IMR-90 (cell line): ENCODE results near the gene UBR4. TPM values are rescaled to one million over a fixed set of nuclear protein-coding genes. Genes with fewer than 3 reads are reported as not detected.
A peak's percentile ranks its signal among the peaks of the same experiment; 100 is the strongest.

Experiments
- ATAC-seq: fragments of 200-7000 bp; cut with Tn5 transposase; 2 replicates; pipeline ENCODE4 v1.9.1; 2020; ENCODE audit warnings: low read depth, mild to moderate bottlenecking, moderate library complexity
- BruUV-seq: library from RNA; stranded (reverse); fragments of 400-500 nt; replicated peaks from 2 replicates; lab custom pipeline; 2021; lab: Mats Ljungman, UMichigan
- CTCF ChIA-PET: fragments of 300-600 bp; formaldehyde crosslinking; extraction: SDS; loops from one replicate; lab custom pipeline; 2021; ENCODE audit warnings: antibody characterized with exemption; lab: Yijun Ruan, JAX
- POLR2A ChIA-PET: fragments of 300-600 bp; sonication (Branson Sonifier 250); formaldehyde crosslinking; loops from one replicate; lab custom pipeline; 2022; ENCODE audit warnings: antibody characterized with exemption; ENCODE audit not compliant: unreplicated experiment; lab: Charles Lee
- DNase-seq: peaks from one replicate; pipeline ENCODE4 v3.0.0; 2013
- H2AFZ ChIP-seq: replicated peaks from 2 replicates; pipeline ENCODE3; 2013; ENCODE audit warnings: low read length, mild to moderate bottlenecking; ENCODE audit not compliant: poor library complexity
- H2AK5ac ChIP-seq: 2 replicates; pipeline ENCODE4 v1.6.1; 2013; ENCODE audit warnings: low read depth, low read length, inconsistent platforms
- H2AK9ac ChIP-seq: replicated peaks from 2 replicates; pipeline ENCODE3; 2013; ENCODE audit warnings: mild to moderate bottlenecking, low read depth, low read length, moderate library complexity; ENCODE audit not compliant: poor library complexity
- H2BK120ac ChIP-seq: 2 replicates; pipeline ENCODE4 v1.6.1; 2013; ENCODE audit warnings: low read depth, low read length, inconsistent platforms
- H2BK15ac ChIP-seq: 3 replicates; pipeline ENCODE4 v1.6.1; 2013; ENCODE audit warnings: low read depth, low read length, inconsistent platforms
- H2BK20ac ChIP-seq: 2 replicates; pipeline ENCODE4 v1.6.1; 2013; ENCODE audit warnings: low read depth, mild to moderate bottlenecking, inconsistent platforms, low read length, moderate library complexity
- H2BK5ac ChIP-seq: 2 replicates; pipeline ENCODE4 v1.6.1; 2013; ENCODE audit warnings: mild to moderate bottlenecking, low read depth, low read length, inconsistent platforms; ENCODE audit not compliant: poor library complexity, severe bottlenecking
- H3K14ac ChIP-seq: replicated peaks from 2 replicates; pipeline ENCODE4 v1.6.1; 2013; ENCODE audit warnings: low read depth, low read length, inconsistent platforms
- H3K18ac ChIP-seq: 2 replicates; pipeline ENCODE4 v1.6.1; 2013; ENCODE audit warnings: low read depth, low read length, control low read depth
- H3K23ac ChIP-seq: 2 replicates; pipeline ENCODE4 v1.6.1; 2013; ENCODE audit warnings: low read depth, low read length, inconsistent platforms
- H3K27ac ChIP-seq: 2 replicates; pipeline ENCODE4 v1.5.1; 2013; ENCODE audit warnings: mild to moderate bottlenecking, control low read depth, low read length; ENCODE audit not compliant: insufficient read depth
- H3K27me3 ChIP-seq: 2 replicates; pipeline ENCODE4 v1.6.1; 2013; ENCODE audit warnings: low read length; ENCODE audit not compliant: control insufficient read depth, insufficient read depth
- H3K36me3 ChIP-seq: 2 replicates; pipeline ENCODE4 v1.6.1; 2013; ENCODE audit warnings: low read length, mixed read lengths; ENCODE audit not compliant: control insufficient read depth, insufficient read depth
- H3K4ac ChIP-seq: 2 replicates; pipeline ENCODE4 v1.6.1; 2013; ENCODE audit warnings: low read depth, low read length, inconsistent platforms
- H3K4me1 ChIP-seq: 2 replicates; pipeline ENCODE4 v1.6.1; 2013; ENCODE audit warnings: low read length, mixed read lengths; ENCODE audit not compliant: control insufficient read depth, insufficient read depth
- H3K4me2 ChIP-seq: 2 replicates; pipeline ENCODE4 v1.6.1; 2013; ENCODE audit warnings: low read depth, mild to moderate bottlenecking, control low read depth, low read length, moderate library complexity
- H3K4me3 ChIP-seq: 2 replicates; pipeline ENCODE4 v1.5.1; 2013; ENCODE audit warnings: low read depth, mild to moderate bottlenecking, control low read depth, low read length, moderate library complexity; ENCODE audit not compliant: insufficient read depth
- H3K56ac ChIP-seq: 2 replicates; pipeline ENCODE4 v1.6.1; 2013; ENCODE audit warnings: low read length, inconsistent platforms; ENCODE audit not compliant: insufficient read depth; ENCODE audit errors: extremely low read depth
- H3K79me1 ChIP-seq, 2 experiments: 2 replicates each; pipeline ENCODE4 v1.6.1; 2013; ENCODE audit warnings: low read length in 2 of 2, inconsistent platforms in 1 of 2, low read depth in 1 of 2
- H3K9ac ChIP-seq: 2 replicates; pipeline ENCODE4 v1.6.1; 2013; ENCODE audit warnings: low read depth, low read length, control low read depth
- H3K9me1 ChIP-seq: 2 replicates; pipeline ENCODE4 v1.6.1; 2013; ENCODE audit warnings: low read length, inconsistent platforms; ENCODE audit not compliant: insufficient read depth
- H3K9me3 ChIP-seq: 2 replicates; pipeline ENCODE4 v1.6.1; 2013; ENCODE audit warnings: low read length; ENCODE audit not compliant: control insufficient read depth, insufficient read depth
- H4K20me1 ChIP-seq: 2 replicates; pipeline ENCODE4 v1.6.1; 2013; ENCODE audit warnings: low read length, inconsistent platforms; ENCODE audit not compliant: insufficient read depth
- H4K5ac ChIP-seq: 2 replicates; pipeline ENCODE4 v1.6.1; 2013; ENCODE audit warnings: mild to moderate bottlenecking, low read depth, low read length, control low read depth
- H4K8ac ChIP-seq, 2 experiments: 2 replicates each; pipeline ENCODE4 v1.6.1; 2013; ENCODE audit warnings: low read depth in 2 of 2, low read length in 2 of 2, control low read depth in 1 of 2, inconsistent platforms in 1 of 2
- H4K91ac ChIP-seq: 2 replicates; pipeline ENCODE4 v1.6.1; 2013; ENCODE audit warnings: low read depth, low read length, inconsistent platforms; ENCODE audit not compliant: insufficient read depth
- NFE2L2 ChIP-seq: fragments of 150-350 bp; IDR thresholded peaks from 2 replicates; pipeline ENCODE4 v1.6.1; 2016; ENCODE audit warnings: low read depth, mild to moderate bottlenecking, low read length
- WGBS, 2 experiments: methylation state at CpG; one replicate each; pipeline versions ENCODE4 v1.1.5 to v1.1.7; 2013; ENCODE audit warnings: missing lambda C conversion rate in 2 of 2; ENCODE audit not compliant: insufficient read length in 1 of 2; ENCODE audit errors: extremely low coverage in 2 of 2; 5-methylcytosine and 5-hydroxymethylcytosine counted together
- dilution Hi-C: fragments of 300-500 bp; cut with HindIII; formaldehyde crosslinking; loops from one replicate; pipeline ENCODE4 v1.14.3; 2018; ENCODE audit warnings: low sequenced_read_pairs; ENCODE audit not compliant: unreplicated experiment
- in situ Hi-C: fragments of 300-500 bp; cut with MboI; formaldehyde crosslinking; loops from 3 replicates; pipeline ENCODE4 v1.14.3; 2019; ENCODE audit warnings: low sequenced_read_pairs, inconsistent platforms, mixed read lengths
- intact Hi-C: fragments of 100-400 bp; cut with micrococcal nuclease; formaldehyde crosslinking; loops from 2 replicates; pipeline ENCODE4 v1.10.0; 2022
- polyA plus RNA-seq, 3 experiments: library from polyadenylated mRNA; depleted of rRNA; stranded (reverse); fragments of >200 nt; gene quantifications; 2 replicates each; pipeline ENCODE4 v1.2.3, GENCODE V29; 2012; ENCODE audit warnings: low replicate concordance in 1 of 3
- total RNA-seq: library from RNA; depleted of rRNA; stranded (reverse); fragments of >200 nt; gene quantifications from 2 replicates; pipeline ENCODE4 v1.2.3, GENCODE V29; 2012
- TF ChIP-seq, protein P1 (sequence below): conservative IDR thresholded peaks from 2 replicates; pipeline ENCODE4 v1.5.1; 2012; ENCODE audit warnings: mild to moderate bottlenecking, low read depth, low read length, improper control_type of control experiment

UBR4 gene
- total and polyA plus RNA-seq, 2 of the 4 experiments (the other 2 are of a cell fraction) = 87.8 to 121 TPM

DNA sequence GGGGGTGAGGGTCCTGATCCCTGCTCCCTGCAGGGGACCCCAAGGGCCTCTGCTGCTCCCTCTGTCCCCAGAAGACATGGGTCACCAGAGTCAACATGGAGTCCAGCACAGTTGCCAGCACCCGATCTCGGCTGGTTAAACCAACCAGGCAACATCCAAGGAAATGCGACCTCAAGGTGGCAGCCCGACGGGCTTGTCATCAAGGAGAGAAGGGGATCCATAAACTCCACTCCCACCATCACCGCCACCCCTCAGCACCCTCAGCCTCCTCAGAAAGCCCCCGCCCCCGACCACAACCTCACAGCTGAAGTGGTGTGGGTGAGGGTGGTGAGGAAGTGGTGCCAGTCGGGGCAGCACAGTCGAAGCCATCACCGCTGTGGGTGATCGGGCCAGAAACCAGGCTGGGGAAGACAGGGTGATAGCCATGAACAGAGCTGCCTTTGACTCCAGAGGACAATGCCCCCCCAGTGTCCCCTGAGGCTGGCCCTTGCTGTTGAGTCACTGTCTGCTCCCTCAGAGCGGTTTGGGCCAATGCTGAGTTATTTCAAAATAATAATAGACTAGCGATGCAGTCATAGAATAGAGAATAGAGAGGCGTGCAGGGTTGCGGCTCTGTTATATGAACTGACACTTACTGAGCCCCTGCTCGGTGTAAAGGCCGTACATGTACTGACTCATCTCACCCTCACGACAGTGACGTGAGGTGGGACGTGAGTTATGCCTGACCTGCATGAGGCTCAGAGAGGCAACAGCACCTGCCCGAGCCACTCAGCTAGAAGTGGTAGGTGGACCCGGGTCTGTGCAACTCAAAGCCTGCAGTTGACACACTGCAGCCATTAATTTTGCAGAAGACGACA is 164.9 kb downstream of the UBR4 start:
- Histone ChIP-seq H4K5ac (no peak overlapping the region), H3K9ac (no peak overlapping the region), H2AK5ac (no peak overlapping the region), H4K91ac (no peak overlapping the region), H3K4me3 (no peak overlapping the region), H4K8ac (no peak overlapping the region), H3K36me3 (no peaks in the 10 kb centered on the region), H3K27ac (no peak overlapping the region), H3K27me3 (peaks cover 35% of the 10 kb centered on the region), H3K9me3 (no peaks in the 10 kb centered on the region), H3K79me1 (no peaks in the 10 kb centered on the region), H2BK20ac (no peak overlapping the region), H2BK5ac (no peak overlapping the region), H3K4ac (no peak overlapping the region), H3K4me1 (no peaks in the 10 kb centered on the region), H2BK15ac (no peak overlapping the region; the same call in 2 of the 3 replicates), H2AK9ac (no peak overlapping the region), H3K23ac (no peak overlapping the region), H3K4me2 (no peak overlapping the region), H3K14ac (no peak overlapping the region), H3K9me1 (no peaks in the 10 kb centered on the region), H3K18ac (no peak overlapping the region), H2AFZ (no peak overlapping the region), H3K56ac (no peak overlapping the region), H4K20me1 (no peaks in the 10 kb centered on the region), H2BK120ac (no peak overlapping the region)
- peak; percentile 17 for DNase-seq
- ATAC-seq = no peak
- WGBS, 2 experiments = 63% methylated on average over 9 of the region's 24 CpGs; no CpG with 5 or more reads in 1 of the 2 experiments
- dilution Hi-C loops = no loop called here
- ChIA-PET CTCF (no interaction called here), POLR2A (no interaction called here)
- no TSS peak for BruUV-seq
- no peak for TF ChIP-seq NFE2L2
- TF ChIP-seq, protein P1, sequence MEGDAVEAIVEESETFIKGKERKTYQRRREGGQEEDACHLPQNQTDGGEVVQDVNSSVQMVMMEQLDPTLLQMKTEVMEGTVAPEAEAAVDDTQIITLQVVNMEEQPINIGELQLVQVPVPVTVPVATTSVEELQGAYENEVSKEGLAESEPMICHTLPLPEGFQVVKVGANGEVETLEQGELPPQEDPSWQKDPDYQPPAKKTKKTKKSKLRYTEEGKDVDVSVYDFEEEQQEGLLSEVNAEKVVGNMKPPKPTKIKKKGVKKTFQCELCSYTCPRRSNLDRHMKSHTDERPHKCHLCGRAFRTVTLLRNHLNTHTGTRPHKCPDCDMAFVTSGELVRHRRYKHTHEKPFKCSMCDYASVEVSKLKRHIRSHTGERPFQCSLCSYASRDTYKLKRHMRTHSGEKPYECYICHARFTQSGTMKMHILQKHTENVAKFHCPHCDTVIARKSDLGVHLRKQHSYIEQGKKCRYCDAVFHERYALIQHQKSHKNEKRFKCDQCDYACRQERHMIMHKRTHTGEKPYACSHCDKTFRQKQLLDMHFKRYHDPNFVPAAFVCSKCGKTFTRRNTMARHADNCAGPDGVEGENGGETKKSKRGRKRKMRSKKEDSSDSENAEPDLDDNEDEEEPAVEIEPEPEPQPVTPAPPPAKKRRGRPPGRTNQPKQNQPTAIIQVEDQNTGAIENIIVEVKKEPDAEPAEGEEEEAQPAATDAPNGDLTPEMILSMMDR = no peak
- in situ Hi-C loops = no loop called here
- intact Hi-C loops = no loop called here
